HepG2 (cell line): ENCODE measurements around the gene TMEM63B. TPM values are rescaled to one million over a fixed set of nuclear protein-coding genes. Genes with fewer than 3 reads are reported as not detected.
A peak's percentile ranks its signal among the peaks of the same experiment; 100 is the strongest.

Source experiments
- ARID4A ChIP-seq: sonication (generic); formaldehyde crosslinking; IDR thresholded peaks from 2 replicates; pipeline ENCODE4 v1.5.0; 2020; ENCODE audit warnings: mild to moderate bottlenecking, missing genetic modification reagents, borderline replicate concordance
- CENPX ChIP-seq: sonication (generic); formaldehyde crosslinking; IDR thresholded peaks from 2 replicates; pipeline ENCODE4 v1.9.0; 2021; ENCODE audit warnings: mild to moderate bottlenecking, missing genetic modification reagents, moderate library complexity
- FOXA1 ChIP-seq, 2 experiments: fragments of 450-650 bp in 1 of 2; sonication (generic) in 1 of 2; formaldehyde crosslinking in 1 of 2; IDR thresholded peaks; 2 replicates each; pipeline versions ENCODE4 v1.4.0 to v1.6.1; 2016 to 2020; ENCODE audit warnings: missing genetic modification reagents in 1 of 2
- GMEB1 ChIP-seq: sonication (generic); formaldehyde crosslinking; IDR thresholded peaks from 2 replicates; pipeline ENCODE4 v1.5.1; 2020; ENCODE audit warnings: missing genetic modification reagents, mild to moderate bottlenecking, borderline replicate concordance
- HDAC1 ChIP-seq: sonication (generic); formaldehyde crosslinking; IDR thresholded peaks from 2 replicates; pipeline ENCODE4 v1.5.1; 2020; ENCODE audit warnings: mild to moderate bottlenecking, missing genetic modification reagents
- HOXA9 ChIP-seq: sonication (generic); formaldehyde crosslinking; IDR thresholded peaks from 2 replicates; pipeline ENCODE4 v1.8.1; 2022; ENCODE audit warnings: missing genetic modification reagents, mild to moderate bottlenecking, moderate library complexity, borderline replicate concordance
- MBD4 ChIP-seq: IDR thresholded peaks from 2 replicates; pipeline ENCODE4 v1.6.1; 2012; ENCODE audit warnings: low read length, inconsistent platforms, borderline replicate concordance
- MIER2 ChIP-seq: IDR thresholded peaks from 2 replicates; pipeline ENCODE4 v1.6.1; 2016; ENCODE audit warnings: missing biosample characterization, missing genetic modification reagents
- NFKBIZ ChIP-seq: IDR thresholded peaks from 2 replicates; pipeline ENCODE4 v1.6.1; 2018; ENCODE audit warnings: missing genetic modification reagents, missing compliant biosample characterization
- PREB ChIP-seq: sonication (generic); formaldehyde crosslinking; IDR thresholded peaks from 2 replicates; pipeline ENCODE4 v1.4.0; 2020; ENCODE audit warnings: missing genetic modification reagents
- RELA ChIP-seq: sonication (generic); formaldehyde crosslinking; IDR thresholded peaks from 2 replicates; pipeline ENCODE4 v1.4.0; 2020; ENCODE audit warnings: missing genetic modification reagents
- SPEN ChIP-seq: sonication (generic); formaldehyde crosslinking; IDR thresholded peaks from 2 replicates; pipeline ENCODE4 v1.5.1; 2020; ENCODE audit warnings: low read depth, mild to moderate bottlenecking, missing genetic modification reagents
- TFDP2 ChIP-seq: sonication (generic); formaldehyde crosslinking; IDR thresholded peaks from 2 replicates; pipeline ENCODE4 v1.4.0; 2020; ENCODE audit warnings: missing genetic modification reagents
- ZBTB34 ChIP-seq: sonication (generic); formaldehyde crosslinking; IDR thresholded peaks from 2 replicates; pipeline ENCODE4 v1.8.0; 2022; ENCODE audit warnings: mild to moderate bottlenecking, missing genetic modification reagents
- ZNF761 ChIP-seq: sonication (generic); formaldehyde crosslinking; conservative IDR thresholded peaks from 2 replicates; pipeline ENCODE4 v1.4.0; 2020; ENCODE audit warnings: mild to moderate bottlenecking, missing genetic modification reagents
- polyA plus RNA-seq, 8 experiments: library from polyadenylated mRNA; depleted of rRNA in 3 of 8; stranded (reverse) in 7 of 8; unstranded in 1 of 8; fragments of >200 nt; fragmentation: Illumina TruSeq in 4 of 8; extraction: Trizol in 4 of 8; gene quantifications; 2 replicates each; pipeline versions ENCODE4 v1.2.1 to v1.2.3, GENCODE V29; 2011 to 2016; ENCODE audit warnings: low read depth in 4 of 8, missing spikeins in 1 of 8, mixed read lengths in 1 of 8; ENCODE audit not compliant: insufficient read depth in 1 of 8
- total RNA-seq, 5 experiments: library from RNA; depleted of rRNA; stranded (reverse); fragments of >200 nt; fragmentation: Illumina TruSeq; extraction: Trizol; gene quantifications; 2 replicates each; pipeline ENCODE4 v1.2.3, GENCODE V29; 2016; ENCODE audit warnings: low read depth in 1 of 5
- TF ChIP-seq, protein P1 (sequence below): sonication (generic); formaldehyde crosslinking; IDR thresholded peaks from 2 replicates; pipeline ENCODE4 v1.5.1; 2020; ENCODE audit warnings: mild to moderate bottlenecking, missing genetic modification reagents, borderline replicate concordance
- TF ChIP-seq, protein P2 (sequence below): sonication (generic); formaldehyde crosslinking; conservative IDR thresholded peaks from 2 replicates; pipeline ENCODE4 v1.8.1; 2023; ENCODE audit warnings: missing genetic modification reagents

TMEM63B gene
- total and polyA plus RNA-seq, 2 of the 13 experiments (the other 11 are each of a cell fraction or from before 2014, with no cell fraction given) = 27.4 to 75.8 TPM

- no peak for TF ChIP-seq ZBTB34 (CRISPR knock-in tag)
- peak; percentile 19; the same call in 1 of the 2 replicates for TF ChIP-seq ARID4A (CRISPR knock-in tag)
- TF ChIP-seq GMEB1 (CRISPR knock-in tag) = no peak
- TF ChIP-seq MIER2 (CRISPR knock-in tag) = no peak
- no peak for TF ChIP-seq HDAC1 (CRISPR knock-in tag)
- TF ChIP-seq SPEN (CRISPR knock-in tag) = no peak
- TF ChIP-seq HOXA9 = no peak
- TF ChIP-seq FOXA1 (IDR thresholded peaks at IDR 0.05) = no peak
- TF ChIP-seq FOXA1 (CRISPR knock-in tag; IDR thresholded peaks at IDR 0.05) = no peak
- TF ChIP-seq, protein P1, sequence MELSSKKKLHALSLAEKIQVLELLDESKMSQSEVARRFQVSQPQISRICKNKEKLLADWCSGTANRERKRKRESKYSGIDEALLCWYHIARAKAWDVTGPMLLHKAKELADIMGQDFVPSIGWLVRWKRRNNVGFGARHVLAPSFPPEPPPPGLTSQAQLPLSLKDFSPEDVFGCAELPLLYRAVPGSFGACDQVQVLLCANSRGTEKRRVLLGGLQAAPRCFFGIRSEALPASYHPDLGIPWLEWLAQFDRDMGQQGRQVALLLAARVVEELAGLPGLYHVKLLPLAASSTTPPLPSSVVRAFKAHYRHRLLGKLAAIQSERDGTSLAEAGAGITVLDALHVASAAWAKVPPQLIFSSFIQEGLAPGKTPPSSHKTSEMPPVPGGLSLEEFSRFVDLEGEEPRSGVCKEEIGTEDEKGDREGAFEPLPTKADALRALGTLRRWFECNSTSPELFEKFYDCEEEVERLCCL (CRISPR knock-in tag) = no peak
- TF ChIP-seq TFDP2 (CRISPR knock-in tag) = no peak
- no peak for TF ChIP-seq CENPX (CRISPR knock-in tag)
- no peak for TF ChIP-seq NFKBIZ (CRISPR knock-in tag)
- TF ChIP-seq, protein P2, sequence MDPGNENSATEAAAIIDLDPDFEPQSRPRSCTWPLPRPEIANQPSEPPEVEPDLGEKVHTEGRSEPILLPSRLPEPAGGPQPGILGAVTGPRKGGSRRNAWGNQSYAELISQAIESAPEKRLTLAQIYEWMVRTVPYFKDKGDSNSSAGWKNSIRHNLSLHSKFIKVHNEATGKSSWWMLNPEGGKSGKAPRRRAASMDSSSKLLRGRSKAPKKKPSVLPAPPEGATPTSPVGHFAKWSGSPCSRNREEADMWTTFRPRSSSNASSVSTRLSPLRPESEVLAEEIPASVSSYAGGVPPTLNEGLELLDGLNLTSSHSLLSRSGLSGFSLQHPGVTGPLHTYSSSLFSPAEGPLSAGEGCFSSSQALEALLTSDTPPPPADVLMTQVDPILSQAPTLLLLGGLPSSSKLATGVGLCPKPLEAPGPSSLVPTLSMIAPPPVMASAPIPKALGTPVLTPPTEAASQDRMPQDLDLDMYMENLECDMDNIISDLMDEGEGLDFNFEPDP = no peak
- no peak for TF ChIP-seq ZNF761 (CRISPR knock-in tag)
- no peak for TF ChIP-seq RELA
- TF ChIP-seq PREB (CRISPR knock-in tag) = no peak
- TF ChIP-seq MBD4 = no peak
Observed at GRCh38 chr6:44142835-44143234, 15.5 kb downstream of the TMEM63B start (continued).
